ENCODE results near the gene PBRM1.

Gene PBRM1

GRCh38 chr3:52670621-52671521, 14.8 kb downstream of the PBRM1 start:
- in situ Hi-C loops (cut with MboI; ENCODE audit: low sequenced_read_pairs), result no loop called here

- in situ Hi-C loops (cut with MboI; ENCODE audit: low sequenced_read_pairs), result no loop called here
Observed at GRCh38 chr3:52663098-52663497, 22.6 kb downstream of the PBRM1 start.

GRCh38 chr3:52660046-52660445, 25.7 kb downstream of the PBRM1 start:
- in situ Hi-C loops (cut with MboI; ENCODE audit: low sequenced_read_pairs), result no loop called here

- in situ Hi-C loops (cut with MboI; ENCODE audit: low sequenced_read_pairs), result no loop called here
Observed at GRCh38 chr3:52655895-52656294, 29.8 kb downstream of the PBRM1 start.

GRCh38 chr3:52651592-52651991, 34.1 kb downstream of the PBRM1 start:
- in situ Hi-C loops (cut with MboI; ENCODE audit: low sequenced_read_pairs), result no loop called here

- in situ Hi-C loops (cut with MboI; ENCODE audit: low sequenced_read_pairs), result no loop called here
Observed at GRCh38 chr3:52650439-52650838, 35.3 kb downstream of the PBRM1 start.

GRCh38 chr3:52649461-52650210, 36.1 kb downstream of the PBRM1 start:
- in situ Hi-C loops (cut with MboI; ENCODE audit: low sequenced_read_pairs), result no loop called here

GRCh38 chr3:52645549-52645948, 40.2 kb downstream of the PBRM1 start:
- in situ Hi-C loops (cut with MboI; ENCODE audit: low sequenced_read_pairs), result no loop called here

GRCh38 chr3:52636673-52637072, 49.0 kb downstream of the PBRM1 start:
- in situ Hi-C loops (cut with MboI; ENCODE audit: low sequenced_read_pairs), result no loop called here

- in situ Hi-C loops (cut with MboI; ENCODE audit: low sequenced_read_pairs), result no loop called here
Observed at GRCh38 chr3:52633786-52634185, 51.9 kb downstream of the PBRM1 start.

- in situ Hi-C loops (cut with MboI; ENCODE audit: low sequenced_read_pairs), result no loop called here
Observed at GRCh38 chr3:52625041-52625440, 60.7 kb downstream of the PBRM1 start.

- in situ Hi-C loops (cut with MboI; ENCODE audit: low sequenced_read_pairs), result no loop called here
Observed at GRCh38 chr3:52623234-52623792, 62.4 kb downstream of the PBRM1 start.

GRCh38 chr3:52620580-52620979, 65.1 kb downstream of the PBRM1 start:
- in situ Hi-C loops (cut with MboI; ENCODE audit: low sequenced_read_pairs), result no loop called here

GRCh38 chr3:52615166-52615565, 70.5 kb downstream of the PBRM1 start:
- in situ Hi-C loops (cut with MboI; ENCODE audit: low sequenced_read_pairs), result no loop called here

- in situ Hi-C loops (cut with MboI; ENCODE audit: low sequenced_read_pairs), result no loop called here
Observed at GRCh38 chr3:52614689-52615088, 71.0 kb downstream of the PBRM1 start.

- in situ Hi-C loops (cut with MboI; ENCODE audit: low sequenced_read_pairs), result no loop called here
Observed at GRCh38 chr3:52609316-52609815, 76.3 kb downstream of the PBRM1 start.

GRCh38 chr3:52608337-52608736, 77.4 kb downstream of the PBRM1 start:
- in situ Hi-C loops (cut with MboI; ENCODE audit: low sequenced_read_pairs), result no loop called here

- in situ Hi-C loops (cut with MboI; ENCODE audit: low sequenced_read_pairs), result no loop called here
Observed at GRCh38 chr3:52606373-52607085, 79.2 kb downstream of the PBRM1 start.

- in situ Hi-C loops (cut with MboI; ENCODE audit: low sequenced_read_pairs), result no loop called here
Observed at GRCh38 chr3:52600258-52600657, 85.5 kb downstream of the PBRM1 start.

- in situ Hi-C loops (cut with MboI; ENCODE audit: low sequenced_read_pairs), result no loop called here
Observed at GRCh38 chr3:52596658-52597265, 89.0 kb downstream of the PBRM1 start.

Measured in HL-60/S4 treated with retinoic acid at 250 ng/mL for 4 days and 3 days (cell line).